HepG2 (cell line): ENCODE measurements around the gene EOGT. TPM values are rescaled to one million over a fixed set of nuclear protein-coding genes. Genes with fewer than 3 reads are reported as not detected.
A peak's percentile ranks its signal among the peaks of the same experiment; 100 is the strongest.

Experiments used
- CTCF ChIP-seq: sonication (generic); formaldehyde crosslinking; IDR thresholded peaks from 2 replicates; pipeline ENCODE4 v1.5.0; 2020; ENCODE audit warnings: mild to moderate bottlenecking, missing genetic modification reagents, moderate library complexity
- FOXK2 ChIP-seq: fragments of 450-650 bp; IDR thresholded peaks from 2 replicates; pipeline ENCODE4 v1.6.1; 2016
- MBD4 ChIP-seq: IDR thresholded peaks from 2 replicates; pipeline ENCODE4 v1.6.1; 2012; ENCODE audit warnings: low read length, inconsistent platforms, borderline replicate concordance
- PPARG ChIP-seq: conservative IDR thresholded peaks from 2 replicates; pipeline ENCODE4 v1.6.1; 2016; ENCODE audit warnings: missing biosample characterization, missing genetic modification reagents
- TMF1 ChIP-seq: sonication (generic); formaldehyde crosslinking; IDR thresholded peaks from 2 replicates; pipeline ENCODE4 v1.8.1; 2022; ENCODE audit warnings: low read depth, missing genetic modification reagents
- ZBTB33 ChIP-seq: sonication (generic); formaldehyde crosslinking; IDR thresholded peaks from 2 replicates; pipeline ENCODE4 v1.4.0; 2020; ENCODE audit warnings: missing genetic modification reagents
- ZNF207 ChIP-seq: fragments of 450-650 bp; IDR thresholded peaks from 2 replicates; pipeline ENCODE4 v1.6.1; 2016; ENCODE audit warnings: antibody characterized with exemption, borderline replicate concordance
- ZNF3 ChIP-seq: IDR thresholded peaks from 2 replicates; pipeline ENCODE4 v1.7.0; 2017; ENCODE audit warnings: inconsistent platforms
- polyA plus RNA-seq, 8 experiments: library from polyadenylated mRNA; depleted of rRNA in 3 of 8; stranded (reverse) in 7 of 8; unstranded in 1 of 8; fragments of >200 nt; fragmentation: Illumina TruSeq in 4 of 8; extraction: Trizol in 4 of 8; gene quantifications; 2 replicates each; pipeline versions ENCODE4 v1.2.1 to v1.2.3, GENCODE V29; 2011 to 2016; ENCODE audit warnings: low read depth in 4 of 8, missing spikeins in 1 of 8, mixed read lengths in 1 of 8; ENCODE audit not compliant: insufficient read depth in 1 of 8
- total RNA-seq, 5 experiments: library from RNA; depleted of rRNA; stranded (reverse); fragments of >200 nt; fragmentation: Illumina TruSeq; extraction: Trizol; gene quantifications; 2 replicates each; pipeline ENCODE4 v1.2.3, GENCODE V29; 2016; ENCODE audit warnings: low read depth in 1 of 5
- TF ChIP-seq, protein P1 (sequence below): sonication (generic); formaldehyde crosslinking; IDR thresholded peaks from 2 replicates; pipeline ENCODE4 v1.4.0; 2020; ENCODE audit warnings: missing genetic modification reagents, borderline replicate concordance
- TF ChIP-seq, protein P2 (sequence below): sonication (generic); formaldehyde crosslinking; IDR thresholded peaks from 2 replicates; pipeline ENCODE4 v1.4.0; 2020; ENCODE audit warnings: missing genetic modification reagents, borderline replicate concordance
- TF ChIP-seq, protein P3 (sequence below): sonication (generic); formaldehyde crosslinking; conservative IDR thresholded peaks from 2 replicates; pipeline ENCODE4 v1.8.0; 2022; ENCODE audit warnings: missing genetic modification reagents
- TF ChIP-seq, protein P4 (sequence below): sonication (generic); formaldehyde crosslinking; IDR thresholded peaks from 2 replicates; pipeline ENCODE4 v1.8.0; 2022; ENCODE audit warnings: mild to moderate bottlenecking, missing genetic modification reagents, borderline replicate concordance

Gene EOGT
- total and polyA plus RNA-seq, 2 of the 13 experiments (the other 11 are each of a cell fraction or from before 2014, with no cell fraction given): 4.5 to 18.6 TPM

DNA sequence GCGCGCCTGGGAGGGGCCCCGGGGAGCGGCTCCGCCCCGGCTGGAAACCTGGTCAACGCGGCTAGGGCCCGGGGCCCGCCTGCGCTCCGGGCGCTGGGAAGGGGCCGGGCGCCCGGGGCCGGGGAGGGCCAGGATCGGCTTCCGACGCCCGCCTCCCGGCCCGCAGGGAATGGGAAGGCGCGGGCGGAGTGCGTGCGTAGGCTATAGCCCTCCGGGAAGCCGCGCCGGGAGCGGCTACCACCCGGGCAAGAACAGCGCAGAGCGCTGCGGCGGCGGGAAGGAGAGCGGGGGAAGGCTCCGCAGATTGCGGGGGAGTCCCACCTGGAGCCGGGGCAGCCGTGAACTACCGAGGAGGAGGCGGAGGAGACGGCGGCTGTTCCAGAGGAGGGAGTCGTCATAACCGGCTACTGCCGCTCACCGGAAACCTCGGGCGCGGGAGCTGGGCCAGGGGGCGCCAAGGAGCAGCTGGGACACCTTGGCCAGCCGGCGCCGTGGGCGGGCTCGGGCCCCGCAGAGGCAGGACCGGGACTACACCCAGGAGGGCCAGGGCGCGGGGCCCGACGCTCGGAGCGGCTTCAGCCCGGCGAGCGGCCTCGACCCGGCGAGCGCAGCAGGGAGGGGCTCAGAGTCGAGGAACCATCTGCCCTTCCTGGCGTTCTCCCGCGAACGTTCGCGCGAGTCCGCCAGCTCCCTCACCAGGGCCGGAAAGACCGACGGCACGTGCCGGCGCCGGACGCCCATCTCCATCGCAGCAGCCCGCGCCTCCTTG, at the start of gene EOGT (continued):
- TF ChIP-seq, protein P1, sequence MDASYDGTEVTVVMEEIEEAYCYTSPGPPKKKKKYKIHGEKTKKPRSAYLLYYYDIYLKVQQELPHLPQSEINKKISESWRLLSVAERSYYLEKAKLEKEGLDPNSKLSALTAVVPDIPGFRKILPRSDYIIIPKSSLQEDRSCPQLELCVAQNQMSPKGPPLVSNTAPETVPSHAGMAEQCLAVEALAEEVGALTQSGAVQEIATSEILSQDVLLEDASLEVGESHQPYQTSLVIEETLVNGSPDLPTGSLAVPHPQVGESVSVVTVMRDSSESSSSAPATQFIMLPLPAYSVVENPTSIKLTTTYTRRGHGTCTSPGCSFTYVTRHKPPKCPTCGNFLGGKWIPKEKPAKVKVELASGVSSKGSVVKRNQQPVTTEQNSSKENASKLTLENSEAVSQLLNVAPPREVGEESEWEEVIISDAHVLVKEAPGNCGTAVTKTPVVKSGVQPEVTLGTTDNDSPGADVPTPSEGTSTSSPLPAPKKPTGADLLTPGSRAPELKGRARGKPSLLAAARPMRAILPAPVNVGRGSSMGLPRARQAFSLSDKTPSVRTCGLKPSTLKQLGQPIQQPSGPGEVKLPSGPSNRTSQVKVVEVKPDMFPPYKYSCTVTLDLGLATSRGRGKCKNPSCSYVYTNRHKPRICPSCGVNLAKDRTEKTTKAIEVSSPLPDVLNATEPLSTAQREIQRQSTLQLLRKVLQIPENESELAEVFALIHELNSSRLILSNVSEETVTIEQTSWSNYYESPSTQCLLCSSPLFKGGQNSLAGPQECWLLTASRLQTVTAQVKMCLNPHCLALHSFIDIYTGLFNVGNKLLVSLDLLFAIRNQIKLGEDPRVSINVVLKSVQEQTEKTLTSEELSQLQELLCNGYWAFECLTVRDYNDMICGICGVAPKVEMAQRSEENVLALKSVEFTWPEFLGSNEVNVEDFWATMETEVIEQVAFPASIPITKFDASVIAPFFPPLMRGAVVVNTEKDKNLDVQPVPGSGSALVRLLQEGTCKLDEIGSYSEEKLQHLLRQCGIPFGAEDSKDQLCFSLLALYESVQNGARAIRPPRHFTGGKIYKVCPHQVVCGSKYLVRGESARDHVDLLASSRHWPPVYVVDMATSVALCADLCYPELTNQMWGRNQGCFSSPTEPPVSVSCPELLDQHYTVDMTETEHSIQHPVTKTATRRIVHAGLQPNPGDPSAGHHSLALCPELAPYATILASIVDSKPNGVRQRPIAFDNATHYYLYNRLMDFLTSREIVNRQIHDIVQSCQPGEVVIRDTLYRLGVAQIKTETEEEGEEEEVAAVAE (CRISPR knock-in tag): no peak
- TF ChIP-seq, protein P2, sequence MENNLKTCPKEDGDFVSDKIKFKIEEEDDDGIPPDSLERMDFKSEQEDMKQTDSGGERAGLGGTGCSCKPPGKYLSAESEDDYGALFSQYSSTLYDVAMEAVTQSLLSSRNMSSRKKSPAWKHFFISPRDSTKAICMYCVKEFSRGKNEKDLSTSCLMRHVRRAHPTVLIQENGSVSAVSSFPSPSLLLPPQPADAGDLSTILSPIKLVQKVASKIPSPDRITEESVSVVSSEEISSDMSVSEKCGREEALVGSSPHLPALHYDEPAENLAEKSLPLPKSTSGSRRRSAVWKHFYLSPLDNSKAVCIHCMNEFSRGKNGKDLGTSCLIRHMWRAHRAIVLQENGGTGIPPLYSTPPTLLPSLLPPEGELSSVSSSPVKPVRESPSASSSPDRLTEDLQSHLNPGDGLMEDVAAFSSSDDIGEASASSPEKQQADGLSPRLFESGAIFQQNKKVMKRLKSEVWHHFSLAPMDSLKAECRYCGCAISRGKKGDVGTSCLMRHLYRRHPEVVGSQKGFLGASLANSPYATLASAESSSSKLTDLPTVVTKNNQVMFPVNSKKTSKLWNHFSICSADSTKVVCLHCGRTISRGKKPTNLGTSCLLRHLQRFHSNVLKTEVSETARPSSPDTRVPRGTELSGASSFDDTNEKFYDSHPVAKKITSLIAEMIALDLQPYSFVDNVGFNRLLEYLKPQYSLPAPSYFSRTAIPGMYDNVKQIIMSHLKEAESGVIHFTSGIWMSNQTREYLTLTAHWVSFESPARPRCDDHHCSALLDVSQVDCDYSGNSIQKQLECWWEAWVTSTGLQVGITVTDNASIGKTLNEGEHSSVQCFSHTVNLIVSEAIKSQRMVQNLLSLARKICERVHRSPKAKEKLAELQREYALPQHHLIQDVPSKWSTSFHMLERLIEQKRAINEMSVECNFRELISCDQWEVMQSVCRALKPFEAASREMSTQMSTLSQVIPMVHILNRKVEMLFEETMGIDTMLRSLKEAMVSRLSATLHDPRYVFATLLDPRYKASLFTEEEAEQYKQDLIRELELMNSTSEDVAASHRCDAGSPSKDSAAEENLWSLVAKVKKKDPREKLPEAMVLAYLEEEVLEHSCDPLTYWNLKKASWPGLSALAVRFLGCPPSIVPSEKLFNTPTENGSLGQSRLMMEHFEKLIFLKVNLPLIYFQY (CRISPR knock-in tag): peak; percentile 97
- TF ChIP-seq, protein P3, sequence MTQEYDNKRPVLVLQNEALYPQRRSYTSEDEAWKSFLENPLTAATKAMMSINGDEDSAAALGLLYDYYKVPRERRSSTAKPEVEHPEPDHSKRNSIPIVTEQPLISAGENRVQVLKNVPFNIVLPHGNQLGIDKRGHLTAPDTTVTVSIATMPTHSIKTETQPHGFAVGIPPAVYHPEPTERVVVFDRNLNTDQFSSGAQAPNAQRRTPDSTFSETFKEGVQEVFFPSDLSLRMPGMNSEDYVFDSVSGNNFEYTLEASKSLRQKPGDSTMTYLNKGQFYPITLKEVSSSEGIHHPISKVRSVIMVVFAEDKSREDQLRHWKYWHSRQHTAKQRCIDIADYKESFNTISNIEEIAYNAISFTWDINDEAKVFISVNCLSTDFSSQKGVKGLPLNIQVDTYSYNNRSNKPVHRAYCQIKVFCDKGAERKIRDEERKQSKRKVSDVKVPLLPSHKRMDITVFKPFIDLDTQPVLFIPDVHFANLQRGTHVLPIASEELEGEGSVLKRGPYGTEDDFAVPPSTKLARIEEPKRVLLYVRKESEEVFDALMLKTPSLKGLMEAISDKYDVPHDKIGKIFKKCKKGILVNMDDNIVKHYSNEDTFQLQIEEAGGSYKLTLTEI (CRISPR knock-in tag): no peak
- no peak for TF ChIP-seq FOXK2
- no peak for TF ChIP-seq ZNF207
- TF ChIP-seq TMF1 (CRISPR knock-in tag): no peak
- TF ChIP-seq, protein P4, sequence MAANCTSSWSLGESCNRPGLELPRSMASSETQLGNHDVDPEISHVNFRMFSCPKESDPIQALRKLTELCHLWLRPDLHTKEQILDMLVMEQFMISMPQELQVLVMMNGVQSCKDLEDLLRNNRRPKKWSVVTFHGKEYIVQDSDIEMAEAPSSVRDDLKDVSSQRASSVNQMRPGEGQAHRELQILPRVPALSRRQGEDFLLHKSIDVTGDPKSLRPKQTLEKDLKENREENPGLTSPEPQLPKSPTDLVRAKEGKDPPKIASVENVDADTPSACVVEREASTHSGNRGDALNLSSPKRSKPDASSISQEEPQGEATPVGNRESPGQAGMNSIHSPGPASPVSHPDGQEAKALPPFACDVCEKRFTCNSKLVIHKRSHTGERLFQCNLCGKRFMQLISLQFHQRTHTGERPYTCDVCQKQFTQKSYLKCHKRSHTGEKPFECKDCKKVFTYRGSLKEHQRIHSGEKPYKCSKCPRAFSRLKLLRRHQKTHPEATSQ (CRISPR knock-in tag): peak; percentile 70; the same call in 1 of the 2 replicates
- no peak for TF ChIP-seq PPARG (CRISPR knock-in tag)
- TF ChIP-seq ZBTB33 (CRISPR knock-in tag): 0 out of 2 replicates have a peak, but pooled peaks have one; percentile 9
- TF ChIP-seq CTCF (CRISPR knock-in tag): peak; percentile 89
- TF ChIP-seq ZNF3 (CRISPR knock-in tag): no peak
- no peak for TF ChIP-seq MBD4
